Measurements from ENCODE around the gene MIS18BP1. TPM values are rescaled to one million over a fixed set of nuclear protein-coding genes. Genes with fewer than 3 reads are reported as not detected.
"Not testable (repeated sequence)": the region's sequence is repeated elsewhere in the genome, so short reads cannot be mapped to it uniquely, and the experiment has no call there.

The MIS18BP1 gene
- total and polyA plus RNA-seq, 4 donors, result 19.4 to 36.9 (median 22.0) TPM

DNA sequence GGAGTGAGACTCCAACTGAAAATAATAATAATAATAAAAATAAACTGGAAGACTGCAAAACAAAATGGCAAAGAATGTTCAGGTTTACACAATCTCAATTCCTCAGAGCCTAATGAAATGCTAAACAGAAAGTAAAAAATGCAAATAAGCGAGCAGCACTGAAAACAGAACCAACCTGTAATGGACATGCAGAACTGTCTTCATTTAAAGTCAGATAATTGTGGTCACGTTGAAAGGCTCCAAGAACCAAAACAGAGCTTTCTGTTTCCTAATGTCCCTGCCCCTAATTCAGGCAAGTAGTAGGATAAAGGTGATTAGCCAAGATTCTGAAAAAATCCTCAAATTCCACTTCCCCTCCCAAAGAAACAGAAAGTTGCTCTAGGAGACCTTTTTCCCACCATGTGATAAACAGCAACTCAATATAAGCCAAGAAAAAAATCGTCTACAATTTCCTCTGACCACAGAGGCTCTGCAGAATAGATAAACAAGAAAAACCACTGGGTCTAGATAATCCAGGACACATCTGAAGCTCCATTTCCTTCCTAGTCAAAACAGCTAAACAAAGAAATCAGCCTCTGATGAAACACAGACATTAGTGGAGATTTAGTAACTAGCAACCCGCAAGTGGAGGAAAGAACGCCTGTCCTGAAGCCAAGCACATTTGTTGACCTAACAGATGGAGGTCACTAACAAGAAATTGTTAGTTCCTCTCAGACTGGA lies 3.0 kb downstream of the MIS18BP1 start:
- Histone ChIP-seq H3K9me3 (ENCODE audit: control insufficient read depth, insufficient read depth, low read length) (no peaks in the 10 kb centered on the region), H3K27me3 (ENCODE audit: control insufficient read depth, insufficient read depth, low read length) (no peaks in the 10 kb centered on the region), H3K4me1 (ENCODE audit: control insufficient read depth, insufficient read depth, low read length) (peaks cover 12% of the 10 kb centered on the region), H3K36me3 (ENCODE audit: control insufficient read depth, insufficient read depth, low read length) (no peaks in the 10 kb centered on the region), H3K4me3 (ENCODE audit: low read depth, low read length) (no peak overlapping the region), H3K27ac (ENCODE audit: low read depth, low read length) (peak overlapping the region; percentile 26)
- WGBS (ENCODE audit: insufficient coverage), result 58% methylated on average over 2 of the region's 5 CpGs
- DNase-seq (ENCODE audit: low read depth in 4 of 6, low spot score in 6 of 6), result peak in 1 of 6 donors; percentile 13

GRCh38 chr14:45247427-45247826 lies 5.6 kb downstream of the MIS18BP1 start:
- H3K27me3 ChIP-seq (ENCODE audit: control insufficient read depth, insufficient read depth, low read length), result no peaks in the 10 kb centered on the region
- DNase-seq (ENCODE audit: low read depth in 4 of 6, low spot score in 6 of 6), result no peak
- H3K36me3 ChIP-seq (ENCODE audit: control insufficient read depth, insufficient read depth, low read length), result no peaks in the 10 kb centered on the region
- no peak overlapping the region for H3K4me3 ChIP-seq (ENCODE audit: low read depth, low read length)
- WGBS (ENCODE audit: insufficient coverage), result no CpG with 5 or more reads among the region's 1 CpG
- H3K9me3 ChIP-seq (ENCODE audit: control insufficient read depth, insufficient read depth, low read length), result no peaks in the 10 kb centered on the region
- no peak overlapping the region for H3K27ac ChIP-seq (ENCODE audit: low read depth, low read length)
- peaks cover 2% of the 10 kb centered on the region for H3K4me1 ChIP-seq (ENCODE audit: control insufficient read depth, insufficient read depth, low read length)

DNA sequence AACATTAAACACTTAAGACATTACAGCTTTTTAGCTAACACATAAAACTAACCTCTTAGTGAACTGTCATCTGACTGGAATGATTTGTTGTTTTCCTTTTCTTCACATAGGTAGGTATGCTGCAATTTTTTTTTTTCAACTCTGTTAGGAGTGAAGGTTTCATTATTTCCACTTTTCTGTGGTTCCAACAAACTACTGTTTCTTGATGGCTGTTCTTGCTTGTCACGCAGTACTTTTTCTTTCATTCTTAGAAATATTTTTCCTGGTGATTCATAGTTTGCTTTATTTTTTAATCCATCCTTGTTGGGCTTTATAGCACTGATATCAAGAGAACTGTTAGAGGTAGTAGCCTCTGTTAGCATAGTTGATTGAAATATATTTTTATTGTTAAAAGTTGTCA lies 6.3 kb downstream of the MIS18BP1 start:
- Histone ChIP-seq H3K27ac (ENCODE audit: low read depth, low read length) (no peak overlapping the region), H3K9me3 (ENCODE audit: control insufficient read depth, insufficient read depth, low read length) (no peaks in the 10 kb centered on the region), H3K4me3 (ENCODE audit: low read depth, low read length) (no peak overlapping the region), H3K4me1 (ENCODE audit: control insufficient read depth, insufficient read depth, low read length) (no peaks in the 10 kb centered on the region), H3K36me3 (ENCODE audit: control insufficient read depth, insufficient read depth, low read length) (no peaks in the 10 kb centered on the region), H3K27me3 (ENCODE audit: control insufficient read depth, insufficient read depth, low read length) (no peaks in the 10 kb centered on the region)
- no CpG with 5 or more reads among the region's 1 CpG for WGBS (ENCODE audit: insufficient coverage)
- no peak for DNase-seq (ENCODE audit: low read depth in 4 of 6, low spot score in 6 of 6)

- H3K36me3 ChIP-seq (ENCODE audit: control insufficient read depth, insufficient read depth, low read length), result no peaks in the 10 kb centered on the region
- no peaks in the 10 kb centered on the region for H3K9me3 ChIP-seq (ENCODE audit: control insufficient read depth, insufficient read depth, low read length)
- DNase-seq (ENCODE audit: low read depth in 4 of 6, low spot score in 6 of 6), result no peak
- no peaks in the 10 kb centered on the region for H3K4me1 ChIP-seq (ENCODE audit: control insufficient read depth, insufficient read depth, low read length)
- no peak overlapping the region for H3K4me3 ChIP-seq (ENCODE audit: low read depth, low read length)
- H3K27ac ChIP-seq (ENCODE audit: low read depth, low read length), result no peak overlapping the region
- 98% methylated on average over 3 of the region's 3 CpGs for WGBS (ENCODE audit: insufficient coverage)
- H3K27me3 ChIP-seq (ENCODE audit: control insufficient read depth, insufficient read depth, low read length), result no peaks in the 10 kb centered on the region
These were observed 6.9 kb downstream of the MIS18BP1 start for GRCh38 chr14:45246151-45246550.

- no CpG with 5 or more reads among the region's 3 CpGs for WGBS (ENCODE audit: insufficient coverage)
- no peak overlapping the region for H3K4me3 ChIP-seq (ENCODE audit: low read depth, low read length)
These were observed 10.3 kb downstream of the MIS18BP1 start for GRCh38 chr14:45242706-45243105.

GRCh38 chr14:45238988-45239387 lies 14.0 kb downstream of the MIS18BP1 start:
- Histone ChIP-seq H3K9me3 (ENCODE audit: control insufficient read depth, insufficient read depth, low read length) (no peaks in the 10 kb centered on the region), H3K27me3 (ENCODE audit: control insufficient read depth, insufficient read depth, low read length) (no peaks in the 10 kb centered on the region), H3K4me3 (ENCODE audit: low read depth, low read length) (no peak overlapping the region), H3K4me1 (ENCODE audit: control insufficient read depth, insufficient read depth, low read length) (no peaks in the 10 kb centered on the region), H3K36me3 (ENCODE audit: control insufficient read depth, insufficient read depth, low read length) (peaks cover 3% of the 10 kb centered on the region), H3K27ac (ENCODE audit: low read depth, low read length) (no peak overlapping the region)
- DNase-seq (ENCODE audit: low read depth in 4 of 6, low spot score in 6 of 6), result no peak
- 69% methylated on average over 1 of the region's 2 CpGs for WGBS (ENCODE audit: insufficient coverage)

More at GRCh38 chr14:45242706-45243105, 10.3 kb downstream of the MIS18BP1 start:
- H3K4me1 ChIP-seq (ENCODE audit: control insufficient read depth, insufficient read depth, low read length), result no peaks in the 10 kb centered on the region
- no peak for DNase-seq (ENCODE audit: low read depth in 4 of 6, low spot score in 6 of 6)
- no peaks in the 10 kb centered on the region for H3K36me3 ChIP-seq (ENCODE audit: control insufficient read depth, insufficient read depth, low read length)
- no peak overlapping the region for H3K27ac ChIP-seq (ENCODE audit: low read depth, low read length)
- no peaks in the 10 kb centered on the region for H3K27me3 ChIP-seq (ENCODE audit: control insufficient read depth, insufficient read depth, low read length)
- no peaks in the 10 kb centered on the region for H3K9me3 ChIP-seq (ENCODE audit: control insufficient read depth, insufficient read depth, low read length)

DNA sequence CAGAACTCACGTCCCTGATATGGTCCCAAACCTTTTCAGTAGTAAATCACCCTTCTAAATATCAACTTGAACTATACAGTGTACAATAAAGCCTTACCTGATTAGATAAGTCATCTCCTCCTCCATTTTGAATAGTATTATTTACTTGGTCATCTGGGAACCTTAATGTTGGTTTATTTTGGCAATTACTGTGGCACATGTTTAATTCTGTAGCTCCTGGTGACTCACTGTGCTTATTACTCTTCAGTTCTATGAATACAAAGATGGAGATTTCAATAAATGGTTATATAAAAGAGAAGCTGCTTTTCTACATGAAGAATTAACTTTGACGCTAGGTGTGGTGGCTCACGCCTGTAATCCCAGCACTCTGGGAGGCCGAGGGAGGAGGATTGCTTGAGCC lies 25.4 kb downstream of the MIS18BP1 start:
- H3K36me3 ChIP-seq (ENCODE audit: control insufficient read depth, insufficient read depth, low read length), result peaks cover 4% of the 10 kb centered on the region
- no peak overlapping the region for H3K4me3 ChIP-seq (ENCODE audit: low read depth, low read length)
- 100% methylated on average over 3 of the region's 4 CpGs for WGBS (ENCODE audit: insufficient coverage)
- H3K27me3 ChIP-seq (ENCODE audit: control insufficient read depth, insufficient read depth, low read length), result no peaks in the 10 kb centered on the region
- no peak for DNase-seq (ENCODE audit: low read depth in 4 of 6, low spot score in 6 of 6)
- H3K27ac ChIP-seq (ENCODE audit: low read depth, low read length), result no peak overlapping the region
- H3K9me3 ChIP-seq (ENCODE audit: control insufficient read depth, insufficient read depth, low read length), result no peaks in the 10 kb centered on the region
- no peaks in the 10 kb centered on the region for H3K4me1 ChIP-seq (ENCODE audit: control insufficient read depth, insufficient read depth, low read length)

DNA sequence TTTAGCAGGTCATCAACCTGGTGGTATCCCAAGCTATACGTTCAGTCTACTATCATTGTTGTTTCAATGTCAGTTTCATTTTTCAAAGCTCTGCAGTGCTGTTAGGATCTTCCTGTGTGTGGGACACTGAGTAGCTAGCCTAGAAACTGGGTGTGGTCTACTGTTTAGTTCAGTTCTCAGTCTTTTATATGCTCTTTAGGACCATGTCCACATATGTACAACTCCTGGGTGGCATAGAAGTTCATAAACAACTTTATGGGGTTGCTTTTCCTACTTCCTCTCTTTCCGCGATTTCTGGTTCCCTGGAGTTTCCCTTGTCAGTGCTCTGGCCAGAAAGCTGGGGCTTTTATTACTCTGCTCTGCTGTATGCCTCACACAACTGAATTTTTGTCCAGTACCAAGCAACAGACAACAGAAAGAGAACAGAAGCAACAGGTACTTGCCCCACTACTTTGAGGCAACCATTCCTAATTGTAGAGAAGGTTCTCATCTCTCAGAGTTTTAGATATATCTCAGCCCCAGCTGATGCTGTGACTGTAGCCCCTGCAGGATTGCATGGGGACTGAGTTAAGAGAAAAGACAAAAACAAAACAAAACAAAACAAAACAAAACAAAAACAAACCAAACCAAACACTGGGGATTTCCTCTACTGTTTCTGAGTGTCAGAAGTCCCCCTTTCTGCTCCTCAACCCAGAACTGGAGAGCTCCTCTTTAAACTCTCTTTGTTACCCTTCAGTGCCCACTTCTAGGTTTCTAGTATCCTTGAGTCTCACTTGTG lies 30.3 kb downstream of the MIS18BP1 start:
- WGBS (ENCODE audit: insufficient coverage), result 86% methylated on average over 2 of the region's 3 CpGs
- no peaks in the 10 kb centered on the region for H3K9me3 ChIP-seq (ENCODE audit: control insufficient read depth, insufficient read depth, low read length)
- no peaks in the 10 kb centered on the region for H3K36me3 ChIP-seq (ENCODE audit: control insufficient read depth, insufficient read depth, low read length)
- no peaks in the 10 kb centered on the region for H3K27me3 ChIP-seq (ENCODE audit: control insufficient read depth, insufficient read depth, low read length)
- H3K27ac ChIP-seq (ENCODE audit: low read depth, low read length), result no peak overlapping the region
- no peaks in the 10 kb centered on the region for H3K4me1 ChIP-seq (ENCODE audit: control insufficient read depth, insufficient read depth, low read length)
- no peak for DNase-seq (ENCODE audit: low read depth in 4 of 6, low spot score in 6 of 6)
- H3K4me3 ChIP-seq (ENCODE audit: low read depth, low read length), result no peak overlapping the region

DNA sequence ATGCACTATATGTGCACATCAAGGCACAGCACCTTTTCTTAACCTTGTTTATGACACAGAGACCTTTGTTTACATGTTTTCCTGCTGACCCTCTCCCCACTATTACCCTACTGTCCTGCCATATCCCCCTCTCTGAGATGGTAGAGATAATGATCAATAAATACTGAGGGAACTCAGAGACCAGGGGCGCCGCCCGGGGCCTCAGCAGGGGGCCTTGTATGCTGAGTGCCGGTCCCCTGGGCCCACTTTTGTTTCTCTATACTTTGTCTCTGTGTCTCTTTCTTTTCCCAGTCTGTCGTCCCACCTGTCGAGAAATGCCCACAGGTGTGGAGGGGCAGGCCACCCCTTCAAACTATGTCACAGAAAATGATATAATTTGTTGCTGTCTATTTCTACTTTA lies 38.7 kb downstream of the MIS18BP1 start:
- H3K27ac ChIP-seq (ENCODE audit: low read depth, low read length); H3K4me1 ChIP-seq (ENCODE audit: control insufficient read depth, insufficient read depth, low read length); DNase-seq (ENCODE audit: low read depth in 4 of 6, low spot score in 6 of 6); H3K9me3 ChIP-seq (ENCODE audit: control insufficient read depth, insufficient read depth, low read length); H3K4me3 ChIP-seq (ENCODE audit: low read depth, low read length); H3K27me3 ChIP-seq (ENCODE audit: control insufficient read depth, insufficient read depth, low read length); H3K36me3 ChIP-seq (ENCODE audit: control insufficient read depth, insufficient read depth, low read length): not testable (repeated sequence)
- WGBS (ENCODE audit: insufficient coverage), result 93% methylated on average over 3 of the region's 6 CpGs

GRCh38 chr14:45213716-45214115 lies 39.3 kb downstream of the MIS18BP1 start:
- H3K27me3 ChIP-seq (ENCODE audit: control insufficient read depth, insufficient read depth, low read length); H3K27ac ChIP-seq (ENCODE audit: low read depth, low read length); H3K4me3 ChIP-seq (ENCODE audit: low read depth, low read length); H3K36me3 ChIP-seq (ENCODE audit: control insufficient read depth, insufficient read depth, low read length); H3K9me3 ChIP-seq (ENCODE audit: control insufficient read depth, insufficient read depth, low read length); H3K4me1 ChIP-seq (ENCODE audit: control insufficient read depth, insufficient read depth, low read length); DNase-seq (ENCODE audit: low read depth in 4 of 6, low spot score in 6 of 6): not testable (repeated sequence)
- WGBS (ENCODE audit: insufficient coverage), result no CpG with 5 or more reads among the region's 1 CpG
